HepG2 (cell line): ENCODE measurements around the gene THAP3. TPM values are rescaled to one million over a fixed set of nuclear protein-coding genes. Genes with fewer than 3 reads are reported as not detected.

ENCODE experiments used
- CAMTA2 ChIP-seq: sonication (generic); formaldehyde crosslinking; IDR thresholded peaks from 2 replicates; pipeline ENCODE4 v1.4.0; 2020; ENCODE audit warnings: mild to moderate bottlenecking, missing genetic modification reagents, borderline replicate concordance
- CCDC6 ChIP-seq: sonication (generic); formaldehyde crosslinking; IDR thresholded peaks from 2 replicates; pipeline ENCODE4 v1.8.1; 2022; ENCODE audit warnings: mild to moderate bottlenecking, missing genetic modification reagents, moderate library complexity
- NRL ChIP-seq: sonication (generic); formaldehyde crosslinking; IDR thresholded peaks from 2 replicates; pipeline ENCODE4 v1.5.0; 2020; ENCODE audit warnings: missing genetic modification reagents, mild to moderate bottlenecking, moderate library complexity, borderline replicate concordance
- SATB2 ChIP-seq: sonication (generic); formaldehyde crosslinking; IDR thresholded peaks from 2 replicates; pipeline ENCODE4 v1.5.0; 2020; ENCODE audit warnings: missing genetic modification reagents
- SMAD1 ChIP-seq: sonication (generic); formaldehyde crosslinking; IDR thresholded peaks from 2 replicates; pipeline ENCODE4 v1.4.0; 2020; ENCODE audit warnings: missing genetic modification reagents, low read depth, mild to moderate bottlenecking, borderline replicate concordance
- SMAD3 ChIP-seq: sonication (generic); formaldehyde crosslinking; IDR thresholded peaks from 2 replicates; pipeline ENCODE4 v1.4.0; 2020; ENCODE audit warnings: missing genetic modification reagents
- ZBTB34 ChIP-seq: sonication (generic); formaldehyde crosslinking; IDR thresholded peaks from 2 replicates; pipeline ENCODE4 v1.8.0; 2022; ENCODE audit warnings: mild to moderate bottlenecking, missing genetic modification reagents
- ZC3H4 ChIP-seq: sonication (generic); formaldehyde crosslinking; IDR thresholded peaks from 2 replicates; pipeline ENCODE4 v1.4.0; 2020; ENCODE audit warnings: missing genetic modification reagents, borderline replicate concordance
- ZNF296 ChIP-seq: sonication (generic); formaldehyde crosslinking; conservative IDR thresholded peaks from 2 replicates; pipeline ENCODE4 v1.5.0; 2020; ENCODE audit warnings: mild to moderate bottlenecking, missing genetic modification reagents
- ZNF431 ChIP-seq: sonication (generic); formaldehyde crosslinking; IDR thresholded peaks from 2 replicates; pipeline ENCODE4 v1.9.0; 2022; ENCODE audit warnings: missing genetic modification reagents, low read depth, mild to moderate bottlenecking, borderline replicate concordance
- ZNF609 ChIP-seq: sonication (generic); formaldehyde crosslinking; IDR thresholded peaks from 2 replicates; pipeline ENCODE4 v1.4.0; 2020; ENCODE audit warnings: mild to moderate bottlenecking, missing genetic modification reagents, borderline replicate concordance
- polyA plus RNA-seq, 8 experiments: library from polyadenylated mRNA; depleted of rRNA in 3 of 8; stranded (reverse) in 7 of 8; unstranded in 1 of 8; fragments of >200 nt; fragmentation: Illumina TruSeq in 4 of 8; extraction: Trizol in 4 of 8; gene quantifications; 2 replicates each; pipeline versions ENCODE4 v1.2.1 to v1.2.3, GENCODE V29; 2011 to 2016; ENCODE audit warnings: low read depth in 4 of 8, missing spikeins in 1 of 8, mixed read lengths in 1 of 8; ENCODE audit not compliant: insufficient read depth in 1 of 8
- total RNA-seq, 5 experiments: library from RNA; depleted of rRNA; stranded (reverse); fragments of >200 nt; fragmentation: Illumina TruSeq; extraction: Trizol; gene quantifications; 2 replicates each; pipeline ENCODE4 v1.2.3, GENCODE V29; 2016; ENCODE audit warnings: low read depth in 1 of 5
- TF ChIP-seq, protein P1 (sequence below): sonication (generic); formaldehyde crosslinking; IDR thresholded peaks from 2 replicates; pipeline ENCODE4 v1.4.0; 2020; ENCODE audit warnings: missing genetic modification reagents, borderline replicate concordance
- TF ChIP-seq, protein P2 (sequence below): sonication (generic); formaldehyde crosslinking; IDR thresholded peaks from 2 replicates; pipeline ENCODE4 v1.5.0; 2020; ENCODE audit warnings: missing genetic modification reagents
- TF ChIP-seq, protein P3 (sequence below): IDR thresholded peaks from 2 replicates; pipeline ENCODE4 v1.6.1; 2018; ENCODE audit warnings: missing genetic modification reagents, mild to moderate bottlenecking, missing compliant biosample characterization

Gene THAP3
- total and polyA plus RNA-seq, 2 of the 13 experiments (the other 11 are each of a cell fraction or from before 2014, with no cell fraction given) = 10.3 to 14.9 TPM

GRCh38 chr1:6603238-6603914 is 21.3 kb upstream of the THAP3 start (continued):
- TF ChIP-seq, protein P1, sequence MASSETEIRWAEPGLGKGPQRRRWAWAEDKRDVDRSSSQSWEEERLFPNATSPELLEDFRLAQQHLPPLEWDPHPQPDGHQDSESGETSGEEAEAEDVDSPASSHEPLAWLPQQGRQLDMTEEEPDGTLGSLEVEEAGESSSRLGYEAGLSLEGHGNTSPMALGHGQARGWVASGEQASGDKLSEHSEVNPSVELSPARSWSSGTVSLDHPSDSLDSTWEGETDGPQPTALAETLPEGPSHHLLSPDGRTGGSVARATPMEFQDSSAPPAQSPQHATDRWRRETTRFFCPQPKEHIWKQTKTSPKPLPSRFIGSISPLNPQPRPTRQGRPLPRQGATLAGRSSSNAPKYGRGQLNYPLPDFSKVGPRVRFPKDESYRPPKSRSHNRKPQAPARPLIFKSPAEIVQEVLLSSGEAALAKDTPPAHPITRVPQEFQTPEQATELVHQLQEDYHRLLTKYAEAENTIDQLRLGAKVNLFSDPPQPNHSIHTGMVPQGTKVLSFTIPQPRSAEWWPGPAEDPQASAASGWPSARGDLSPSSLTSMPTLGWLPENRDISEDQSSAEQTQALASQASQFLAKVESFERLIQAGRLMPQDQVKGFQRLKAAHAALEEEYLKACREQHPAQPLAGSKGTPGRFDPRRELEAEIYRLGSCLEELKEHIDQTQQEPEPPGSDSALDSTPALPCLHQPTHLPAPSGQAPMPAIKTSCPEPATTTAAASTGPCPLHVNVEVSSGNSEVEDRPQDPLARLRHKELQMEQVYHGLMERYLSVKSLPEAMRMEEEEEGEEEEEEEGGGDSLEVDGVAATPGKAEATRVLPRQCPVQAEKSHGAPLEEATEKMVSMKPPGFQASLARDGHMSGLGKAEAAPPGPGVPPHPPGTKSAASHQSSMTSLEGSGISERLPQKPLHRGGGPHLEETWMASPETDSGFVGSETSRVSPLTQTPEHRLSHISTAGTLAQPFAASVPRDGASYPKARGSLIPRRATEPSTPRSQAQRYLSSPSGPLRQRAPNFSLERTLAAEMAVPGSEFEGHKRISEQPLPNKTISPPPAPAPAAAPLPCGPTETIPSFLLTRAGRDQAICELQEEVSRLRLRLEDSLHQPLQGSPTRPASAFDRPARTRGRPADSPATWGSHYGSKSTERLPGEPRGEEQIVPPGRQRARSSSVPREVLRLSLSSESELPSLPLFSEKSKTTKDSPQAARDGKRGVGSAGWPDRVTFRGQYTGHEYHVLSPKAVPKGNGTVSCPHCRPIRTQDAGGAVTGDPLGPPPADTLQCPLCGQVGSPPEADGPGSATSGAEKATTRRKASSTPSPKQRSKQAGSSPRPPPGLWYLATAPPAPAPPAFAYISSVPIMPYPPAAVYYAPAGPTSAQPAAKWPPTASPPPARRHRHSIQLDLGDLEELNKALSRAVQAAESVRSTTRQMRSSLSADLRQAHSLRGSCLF (CRISPR knock-in tag) = no peak
- TF ChIP-seq SMAD1 (CRISPR knock-in tag) (no peak), NRL (no peak; the same call in 1 of the 2 replicates), ZNF609 (no peak), SATB2 (CRISPR knock-in tag) (no peak), ZBTB34 (CRISPR knock-in tag) (0 out of 2 replicates have a peak, but pooled peaks have one; percentile 22), ZNF296 (CRISPR knock-in tag) (peak; percentile 59; the same call in 1 of the 2 replicates), CAMTA2 (CRISPR knock-in tag) (0 out of 2 replicates have a peak, but pooled peaks have one; percentile 62), CCDC6 (no peak), SMAD3 (CRISPR knock-in tag) (0 out of 2 replicates have a peak, but pooled peaks have one; percentile 36), ZC3H4 (CRISPR knock-in tag) (peak; percentile 88; the same call in 1 of the 2 replicates), ZNF431 (no peak)
- TF ChIP-seq, protein P2, sequence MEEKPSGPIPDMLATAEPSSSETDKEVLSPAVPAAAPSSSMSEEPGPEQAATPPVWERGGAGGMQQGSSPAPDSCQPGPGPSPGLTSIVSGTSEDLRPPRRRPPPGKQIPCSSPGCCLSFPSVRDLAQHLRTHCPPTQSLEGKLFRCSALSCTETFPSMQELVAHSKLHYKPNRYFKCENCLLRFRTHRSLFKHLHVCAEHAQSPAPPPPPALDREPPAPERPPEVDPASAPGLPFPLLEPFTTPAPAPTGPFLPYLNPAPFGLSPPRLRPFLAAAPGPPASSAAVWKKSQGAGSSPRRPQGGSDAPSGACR (CRISPR knock-in tag) = no peak
- TF ChIP-seq, protein P3, sequence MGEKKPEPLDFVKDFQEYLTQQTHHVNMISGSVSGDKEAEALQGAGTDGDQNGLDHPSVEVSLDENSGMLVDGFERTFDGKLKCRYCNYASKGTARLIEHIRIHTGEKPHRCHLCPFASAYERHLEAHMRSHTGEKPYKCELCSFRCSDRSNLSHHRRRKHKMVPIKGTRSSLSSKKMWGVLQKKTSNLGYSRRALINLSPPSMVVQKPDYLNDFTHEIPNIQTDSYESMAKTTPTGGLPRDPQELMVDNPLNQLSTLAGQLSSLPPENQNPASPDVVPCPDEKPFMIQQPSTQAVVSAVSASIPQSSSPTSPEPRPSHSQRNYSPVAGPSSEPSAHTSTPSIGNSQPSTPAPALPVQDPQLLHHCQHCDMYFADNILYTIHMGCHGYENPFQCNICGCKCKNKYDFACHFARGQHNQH (CRISPR knock-in tag) = 0 out of 2 replicates have a peak, but pooled peaks have one; percentile 14
